Measurements from ENCODE around the gene ANKRD33B. TPM values are rescaled to one million over a fixed set of nuclear protein-coding genes. Genes with fewer than 3 reads are reported as not detected.

ANKRD33B gene
- total RNA-seq, 1 experiment from 2014 or later = 0.75 TPM

- H3K9me3 ChIP-seq (ENCODE audit: low read depth, low read length, poor library complexity, severe bottlenecking) = no peaks in the 10 kb centered on the region
- H3K4me3 ChIP-seq (ENCODE audit: low read depth, low read length, poor library complexity, severe bottlenecking) = no peak overlapping the region
- no peak for DNase-seq (ENCODE audit: low spot score)
- H3K27me3 ChIP-seq (replicated peaks; ENCODE audit: insufficient read depth, low read depth, low read length, poor library complexity) = no peaks in the 10 kb centered on the region
- H3K4me1 ChIP-seq (ENCODE audit: insufficient read depth, low read length, poor library complexity, severe bottlenecking) = no peaks in the 10 kb centered on the region
- CTCF ChIA-PET = no interaction called here
- H3K27ac ChIP-seq (ENCODE audit: low read depth, low read length, poor library complexity, severe bottlenecking) = no peak overlapping the region
- TF ChIP-seq, protein P1, sequence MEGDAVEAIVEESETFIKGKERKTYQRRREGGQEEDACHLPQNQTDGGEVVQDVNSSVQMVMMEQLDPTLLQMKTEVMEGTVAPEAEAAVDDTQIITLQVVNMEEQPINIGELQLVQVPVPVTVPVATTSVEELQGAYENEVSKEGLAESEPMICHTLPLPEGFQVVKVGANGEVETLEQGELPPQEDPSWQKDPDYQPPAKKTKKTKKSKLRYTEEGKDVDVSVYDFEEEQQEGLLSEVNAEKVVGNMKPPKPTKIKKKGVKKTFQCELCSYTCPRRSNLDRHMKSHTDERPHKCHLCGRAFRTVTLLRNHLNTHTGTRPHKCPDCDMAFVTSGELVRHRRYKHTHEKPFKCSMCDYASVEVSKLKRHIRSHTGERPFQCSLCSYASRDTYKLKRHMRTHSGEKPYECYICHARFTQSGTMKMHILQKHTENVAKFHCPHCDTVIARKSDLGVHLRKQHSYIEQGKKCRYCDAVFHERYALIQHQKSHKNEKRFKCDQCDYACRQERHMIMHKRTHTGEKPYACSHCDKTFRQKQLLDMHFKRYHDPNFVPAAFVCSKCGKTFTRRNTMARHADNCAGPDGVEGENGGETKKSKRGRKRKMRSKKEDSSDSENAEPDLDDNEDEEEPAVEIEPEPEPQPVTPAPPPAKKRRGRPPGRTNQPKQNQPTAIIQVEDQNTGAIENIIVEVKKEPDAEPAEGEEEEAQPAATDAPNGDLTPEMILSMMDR (conservative IDR thresholded peaks at IDR 0.05; ENCODE audit: low read depth, low read length) = no peak
- no peak for TF ChIP-seq EZH2 (IDR thresholded peaks at IDR 0.05; ENCODE audit: borderline replicate concordance, low read depth, low read length, poor library complexity, severe bottlenecking)
- no peaks in the 10 kb centered on the region for H3K36me3 ChIP-seq (ENCODE audit: insufficient read depth, low read length, poor library complexity, severe bottlenecking)
- no TSS peak for BruUV-seq (replicated peaks)
- POLR2A ChIA-PET (ENCODE audit: low non-redundant PET) = no interaction called here
- intact Hi-C loops (cut with micrococcal nuclease; ENCODE audit: unreplicated experiment) = no loop called here
Measured at GRCh38 chr5:10581867-10582511, 18.1 kb downstream of the ANKRD33B start.

DNA sequence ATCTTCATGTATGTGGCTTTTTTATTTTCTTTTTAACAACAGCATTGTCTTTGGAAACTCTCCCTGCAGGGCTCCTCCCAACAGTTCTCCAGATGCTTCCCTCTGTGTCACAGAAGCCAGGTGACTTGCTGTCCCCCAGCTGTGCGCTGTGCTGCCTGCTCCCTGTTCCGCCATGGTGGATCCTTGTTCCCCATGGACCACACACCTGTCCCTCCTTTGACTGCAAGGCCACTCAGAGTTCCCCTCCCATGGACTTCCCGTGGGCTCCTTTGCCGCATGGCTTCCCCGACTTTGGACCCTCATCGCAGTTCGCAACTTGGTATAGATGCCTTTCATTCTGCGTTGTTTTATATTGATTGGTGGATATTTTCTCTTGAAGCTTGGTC lies 18.6 kb downstream of the ANKRD33B start:
- ChIA-PET CTCF (no interaction called here), POLR2A (ENCODE audit: low non-redundant PET) (no interaction called here)
- TF ChIP-seq, protein P1 (conservative IDR thresholded peaks at IDR 0.05; ENCODE audit: low read depth, low read length) = no peak
- no peak for TF ChIP-seq EZH2 (IDR thresholded peaks at IDR 0.05; ENCODE audit: borderline replicate concordance, low read depth, low read length, poor library complexity, severe bottlenecking)
- Histone ChIP-seq H3K27ac (ENCODE audit: low read depth, low read length, poor library complexity, severe bottlenecking) (no peak overlapping the region), H3K27me3 (replicated peaks; ENCODE audit: insufficient read depth, low read depth, low read length, poor library complexity) (no peaks in the 10 kb centered on the region), H3K4me1 (ENCODE audit: insufficient read depth, low read length, poor library complexity, severe bottlenecking) (no peaks in the 10 kb centered on the region), H3K9me3 (ENCODE audit: low read depth, low read length, poor library complexity, severe bottlenecking) (no peaks in the 10 kb centered on the region), H3K4me3 (ENCODE audit: low read depth, low read length, poor library complexity, severe bottlenecking) (no peak overlapping the region), H3K36me3 (ENCODE audit: insufficient read depth, low read length, poor library complexity, severe bottlenecking) (no peaks in the 10 kb centered on the region)
- intact Hi-C loops (cut with micrococcal nuclease; ENCODE audit: unreplicated experiment) = no loop called here
- no TSS peak for BruUV-seq (replicated peaks)
- no peak for DNase-seq (ENCODE audit: low spot score)

DNA sequence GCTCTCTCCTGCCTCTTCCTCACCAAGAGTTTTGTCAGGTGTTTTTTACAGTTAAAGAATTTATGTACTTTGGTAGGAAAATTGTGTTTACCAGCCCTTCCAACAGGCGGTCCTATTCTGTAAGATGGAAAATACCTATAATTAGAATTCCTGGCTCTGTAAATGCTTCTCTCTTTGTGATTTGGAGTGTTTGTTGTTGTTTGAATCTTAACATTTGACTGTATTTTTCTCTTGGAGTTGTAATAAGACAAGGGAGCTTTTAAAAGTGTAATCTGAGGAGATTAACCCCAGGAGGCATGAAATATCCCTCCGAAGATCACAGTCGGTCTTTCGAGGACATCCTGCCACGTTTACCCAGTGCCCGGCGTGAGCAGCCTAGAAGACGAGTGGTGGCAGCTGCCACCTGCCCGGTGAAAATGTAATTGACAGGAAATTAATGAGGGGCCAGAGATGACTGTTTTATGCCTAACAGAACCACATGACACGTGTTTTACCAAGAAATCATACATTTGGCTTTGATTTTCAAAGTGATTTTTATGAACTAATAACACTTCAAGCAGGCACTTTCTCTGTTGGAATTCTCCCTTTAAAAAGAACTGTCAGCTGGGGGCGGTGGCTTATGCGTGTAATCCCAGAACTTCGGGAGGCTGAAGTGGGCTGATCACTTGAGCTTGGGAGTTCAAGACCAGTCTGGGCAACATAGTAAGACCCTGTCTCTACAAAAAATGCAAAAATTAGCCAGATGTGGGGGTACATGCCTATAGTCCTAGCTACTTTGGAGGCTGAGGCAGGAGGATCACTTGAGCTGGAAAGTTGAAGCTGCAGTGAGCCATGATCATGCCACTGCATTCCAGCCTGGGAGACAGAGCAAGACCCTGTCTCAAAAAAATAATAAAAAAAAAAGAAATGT lies 20.0 kb downstream of the ANKRD33B start:
- intact Hi-C loops (cut with micrococcal nuclease; ENCODE audit: unreplicated experiment) = no loop called here
- CTCF ChIA-PET = no interaction called here
- peak; percentile 25 for DNase-seq (ENCODE audit: low spot score)
- TF ChIP-seq EZH2 (IDR thresholded peaks at IDR 0.05; ENCODE audit: borderline replicate concordance, low read depth, low read length, poor library complexity, severe bottlenecking) = no peak
- TF ChIP-seq, protein P1 (conservative IDR thresholded peaks at IDR 0.05; ENCODE audit: low read depth, low read length) = no peak
- no peak overlapping the region for H3K4me3 ChIP-seq (ENCODE audit: low read depth, low read length, poor library complexity, severe bottlenecking)
- POLR2A ChIA-PET (ENCODE audit: low non-redundant PET) = no interaction called here
- no TSS peak for BruUV-seq (replicated peaks)
- H3K4me1 ChIP-seq (ENCODE audit: insufficient read depth, low read length, poor library complexity, severe bottlenecking) = no peaks in the 10 kb centered on the region
- H3K36me3 ChIP-seq (ENCODE audit: insufficient read depth, low read length, poor library complexity, severe bottlenecking) = no peaks in the 10 kb centered on the region
- H3K9me3 ChIP-seq (ENCODE audit: low read depth, low read length, poor library complexity, severe bottlenecking) = no peaks in the 10 kb centered on the region
- no peaks in the 10 kb centered on the region for H3K27me3 ChIP-seq (replicated peaks; ENCODE audit: insufficient read depth, low read depth, low read length, poor library complexity)
- no peak overlapping the region for H3K27ac ChIP-seq (ENCODE audit: low read depth, low read length, poor library complexity, severe bottlenecking)

All from A673 (cell line).